HG03045 (cell line): Measurements from ENCODE around the gene ARSJ.

Experiments
- ATAC-seq: cut with Tn5 transposase; IDR thresholded peaks from one replicate; pipeline ENCODE4 v1.9.1; 2021; ENCODE audit warnings: mild to moderate bottlenecking, moderate library complexity; ENCODE audit not compliant: unreplicated experiment

ARSJ gene

DNA sequence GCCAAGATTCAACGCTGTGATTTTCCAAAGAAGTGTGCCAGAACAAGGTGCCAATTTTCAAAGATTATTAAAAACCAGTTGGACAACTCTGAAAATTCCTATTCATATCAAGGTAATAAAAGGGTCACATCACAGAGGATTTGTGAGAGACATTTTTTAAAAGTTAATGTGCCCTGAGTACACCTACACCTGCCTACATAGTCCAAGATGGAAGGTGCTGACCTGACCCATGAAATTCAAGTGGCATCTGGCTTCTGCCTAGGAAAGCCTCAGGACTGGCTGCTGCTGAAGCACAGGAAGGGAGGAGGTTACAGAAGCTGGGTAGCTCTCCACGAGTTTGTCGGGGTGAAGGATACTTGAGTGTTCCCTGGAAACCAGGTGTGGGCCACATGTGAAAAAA lies 11.4 kb upstream of the ARSJ start:
- ATAC-seq = no peak

DNA sequence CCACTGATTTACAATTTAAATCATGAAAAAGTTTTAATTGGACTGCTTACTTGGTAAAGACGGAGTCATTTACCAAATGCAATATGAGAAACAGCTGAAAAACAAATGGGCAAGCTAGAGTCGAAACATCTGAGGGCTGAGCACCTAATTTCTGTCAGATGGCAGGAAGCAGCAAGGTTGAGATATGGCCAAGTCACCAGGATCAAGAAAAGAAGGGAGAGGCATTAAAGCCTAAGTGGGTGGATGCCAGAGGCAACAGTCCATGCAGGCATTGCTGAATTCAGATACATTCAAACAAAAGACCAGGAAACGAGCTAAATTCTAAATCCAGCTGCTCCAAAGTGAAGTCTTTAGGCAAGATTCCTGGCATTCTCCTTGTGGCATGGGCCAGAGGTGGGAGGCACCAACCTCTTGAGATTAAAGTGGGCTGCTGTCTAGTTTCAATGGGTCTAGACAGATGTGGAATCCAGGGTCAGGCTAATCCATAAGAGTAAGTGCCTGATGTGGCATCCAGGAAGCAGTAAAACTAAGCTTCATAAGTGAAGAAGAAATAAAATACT lies 8.0 kb upstream of the ARSJ start:
- ATAC-seq = no peak

DNA sequence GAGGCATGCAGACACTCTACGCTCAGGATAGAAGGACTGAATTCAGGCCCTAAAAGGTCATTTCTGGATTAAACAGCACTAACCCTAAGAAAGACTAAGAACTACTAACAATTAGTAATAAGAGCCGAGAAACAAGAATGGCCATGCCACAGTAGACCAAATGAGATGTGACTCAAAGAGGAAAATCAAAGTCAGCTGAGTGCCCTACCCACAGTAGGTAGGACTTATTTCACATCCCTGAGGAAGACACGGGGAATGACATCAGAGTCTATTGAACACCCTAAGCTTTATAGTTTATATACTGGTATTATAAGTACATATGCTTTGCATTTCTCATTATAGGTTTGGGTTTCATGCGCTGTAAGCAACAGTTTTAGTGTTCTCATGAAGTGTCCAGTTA lies 2.7 kb upstream of the ARSJ start:
- no peak for ATAC-seq

DNA sequence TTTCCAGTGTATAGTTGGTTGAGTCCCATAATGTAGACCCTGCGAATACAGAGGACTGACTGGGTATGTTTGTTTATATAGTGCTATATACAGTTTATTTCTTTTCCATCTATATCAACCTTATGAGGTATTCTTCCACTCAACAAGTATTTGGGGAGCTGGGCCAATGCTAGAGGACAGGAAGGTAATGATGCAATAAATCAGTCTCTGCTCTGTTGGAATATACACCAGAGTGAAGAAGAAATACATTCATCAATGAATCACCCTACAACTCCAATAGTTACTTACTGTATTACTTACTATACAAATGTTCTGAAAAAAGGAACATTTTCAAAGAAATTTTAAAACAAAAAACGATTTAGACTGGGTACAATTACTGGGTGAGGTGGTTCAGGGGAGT lies 2.1 kb upstream of the ARSJ start:
- ATAC-seq = no peak

DNA sequence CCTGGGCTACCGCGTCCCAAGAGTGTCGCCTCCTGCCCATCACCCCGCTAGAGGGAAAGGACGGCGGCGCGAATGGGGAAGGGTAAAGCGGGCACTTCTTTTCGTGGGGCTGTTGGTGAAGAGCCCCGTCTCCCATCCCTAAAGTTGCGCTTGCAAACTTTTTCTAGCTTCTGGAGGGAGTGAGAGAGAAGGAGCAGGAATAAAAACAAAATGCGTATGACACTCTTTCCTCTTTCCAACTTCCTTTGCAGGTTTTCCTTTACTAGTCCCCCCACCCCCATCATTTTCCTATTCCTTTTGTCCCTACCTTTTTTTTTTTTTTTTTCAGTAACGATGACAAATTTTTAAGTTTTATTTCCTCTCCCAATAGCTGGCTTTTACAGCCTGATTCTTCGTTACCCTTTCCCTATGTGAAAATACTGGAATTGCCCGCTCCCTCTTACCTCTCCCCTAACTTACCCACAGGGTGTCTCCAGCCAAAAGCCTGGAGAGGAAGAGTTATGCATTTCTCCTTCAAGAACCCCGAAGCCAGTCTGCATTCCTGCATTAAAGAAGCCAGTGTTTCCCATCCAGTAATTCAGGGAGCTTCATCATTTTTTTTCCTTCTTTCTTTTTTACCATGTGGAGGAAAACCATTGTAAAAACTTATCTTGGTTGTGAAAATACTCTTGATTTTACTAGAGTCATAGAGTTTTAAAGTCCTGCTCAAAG lies 613 bp upstream of the ARSJ start:
- ATAC-seq = no peak

DNA sequence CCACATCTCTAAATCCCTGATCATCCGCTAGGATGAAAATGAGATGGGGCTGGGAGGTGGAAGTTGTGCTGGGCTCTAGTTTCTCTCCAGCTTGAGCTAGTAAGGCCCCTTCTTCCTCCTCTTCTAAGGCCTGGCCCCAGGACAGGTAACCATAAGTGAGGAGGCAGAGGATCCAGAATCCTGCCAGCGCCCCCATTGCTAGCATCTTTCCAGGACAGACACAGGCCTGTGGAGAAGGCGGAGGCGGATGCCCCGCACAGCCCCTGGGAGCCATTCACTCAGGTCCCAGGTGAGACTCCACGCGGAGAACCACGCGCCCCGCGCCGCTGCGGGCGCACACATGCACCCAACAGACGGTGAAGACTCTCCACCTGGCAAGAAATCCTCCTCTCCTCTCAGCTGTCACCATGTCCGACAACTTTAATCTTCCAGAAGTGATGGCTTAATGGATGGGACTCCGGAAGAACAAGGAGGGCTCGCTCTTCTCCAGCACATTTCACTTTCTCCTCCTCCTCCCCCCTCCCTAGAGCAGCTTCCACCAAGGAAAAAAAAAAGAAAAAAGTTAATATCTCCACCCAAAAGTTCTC lies 793 bp downstream of the ARSJ start:
- no peak for ATAC-seq

DNA sequence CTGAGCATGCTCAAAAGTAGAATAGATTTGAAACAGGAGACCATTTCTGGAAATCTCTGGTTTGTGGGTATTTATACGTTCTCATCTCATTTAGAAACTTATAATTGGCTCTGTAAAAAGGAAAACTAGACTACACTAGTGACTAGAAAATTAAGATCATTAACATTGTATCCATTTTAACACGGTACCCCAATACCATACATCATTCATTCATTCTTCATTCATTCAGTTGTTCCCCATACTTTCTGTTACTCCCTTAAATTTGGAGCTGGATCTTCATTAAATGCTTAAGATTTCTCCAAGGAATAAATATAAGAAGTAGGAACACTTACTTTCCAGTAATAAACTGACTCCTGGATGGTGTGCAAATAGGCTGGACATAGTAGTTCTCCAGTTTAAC lies 1.3 kb downstream of the ARSJ start:
- ATAC-seq = no peak

DNA sequence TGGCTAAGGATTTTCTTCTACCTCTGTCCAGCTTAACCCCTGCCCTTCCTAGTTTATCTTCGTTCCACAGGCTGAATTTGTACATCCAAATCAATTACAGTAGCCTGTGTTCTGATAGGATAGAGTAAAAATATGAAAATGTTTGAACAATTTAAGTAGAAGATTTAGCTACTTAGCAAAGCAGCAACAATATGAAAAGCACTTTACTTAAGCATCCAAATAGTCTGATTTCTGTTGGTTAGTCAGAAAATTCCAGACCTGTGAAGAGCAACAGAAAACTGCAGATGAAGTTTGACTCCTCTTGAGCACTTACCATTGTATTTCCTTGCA lies 2.0 kb downstream of the ARSJ start:
- no peak for ATAC-seq

DNA sequence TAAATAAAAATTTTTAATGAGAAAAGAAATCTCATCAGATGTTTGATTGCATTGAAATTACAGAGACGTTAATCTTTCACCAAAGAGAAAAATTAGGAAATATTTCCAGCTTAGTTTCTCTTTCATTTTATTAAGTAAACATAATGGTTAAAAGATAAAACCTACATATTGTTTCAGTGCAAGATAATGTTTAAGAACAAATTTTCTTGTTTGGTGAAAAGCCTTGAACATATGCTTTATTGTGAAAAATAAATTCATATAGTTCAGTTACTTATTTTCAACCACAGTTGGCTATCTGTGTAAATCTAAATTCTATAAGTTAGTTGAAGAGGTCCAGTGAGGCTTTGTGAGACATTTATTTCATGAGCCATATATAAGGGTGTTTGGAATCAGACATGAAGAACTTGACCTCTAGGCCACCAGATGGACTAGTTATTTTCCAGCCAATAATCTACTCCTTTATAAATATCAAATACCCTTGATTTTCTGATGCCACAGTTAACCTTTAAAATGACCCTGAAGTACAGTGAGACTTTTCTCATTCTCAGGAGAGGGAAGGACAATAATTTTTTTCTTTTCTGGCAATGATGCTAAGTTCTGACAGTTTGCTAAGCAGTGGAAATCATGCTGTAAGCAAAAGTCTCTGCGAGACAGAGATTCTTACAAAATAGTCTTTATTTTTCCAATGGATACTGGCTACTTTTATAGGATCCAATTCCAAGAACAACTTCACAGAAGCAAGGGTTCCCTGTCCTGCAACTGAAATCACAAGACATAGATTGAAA lies 2.5 kb downstream of the ARSJ start:
- ATAC-seq = no peak

DNA sequence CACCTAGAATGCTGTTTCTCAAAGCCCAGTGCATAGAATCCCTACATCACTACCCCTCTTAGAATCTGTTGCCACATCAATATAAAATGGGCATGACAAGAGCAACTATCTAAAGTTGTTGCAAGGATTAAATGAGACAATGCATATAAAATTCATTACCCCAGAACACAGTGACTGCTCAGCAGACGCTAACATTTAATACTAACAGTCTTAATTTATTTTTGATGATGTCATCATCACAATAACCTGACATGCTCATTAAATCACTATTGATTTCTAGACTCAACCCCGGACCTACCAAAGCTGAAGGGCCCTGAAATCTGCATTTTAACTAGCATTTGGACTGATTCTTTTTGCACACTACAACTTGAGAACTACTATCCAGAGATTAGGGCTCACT lies 3.9 kb downstream of the ARSJ start:
- ATAC-seq = no peak

DNA sequence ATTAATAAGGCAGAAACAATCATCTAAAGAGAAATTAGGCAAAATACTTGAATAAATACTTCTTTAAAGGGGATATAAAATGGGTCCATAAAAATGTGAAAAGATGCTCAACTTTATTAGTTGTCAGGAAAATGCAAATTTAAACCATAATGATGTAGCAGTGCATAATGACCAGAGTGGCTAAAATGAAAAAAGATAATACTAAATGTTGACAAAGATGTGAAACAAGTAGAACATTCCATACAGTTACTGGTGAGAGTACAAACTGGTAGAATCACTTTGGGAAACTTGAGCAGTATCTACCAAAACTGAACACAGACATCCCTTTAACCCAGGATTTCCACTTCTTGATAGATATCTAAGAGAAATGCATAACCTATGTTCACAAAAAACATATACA lies 5.0 kb downstream of the ARSJ start:
- ATAC-seq = no peak

DNA sequence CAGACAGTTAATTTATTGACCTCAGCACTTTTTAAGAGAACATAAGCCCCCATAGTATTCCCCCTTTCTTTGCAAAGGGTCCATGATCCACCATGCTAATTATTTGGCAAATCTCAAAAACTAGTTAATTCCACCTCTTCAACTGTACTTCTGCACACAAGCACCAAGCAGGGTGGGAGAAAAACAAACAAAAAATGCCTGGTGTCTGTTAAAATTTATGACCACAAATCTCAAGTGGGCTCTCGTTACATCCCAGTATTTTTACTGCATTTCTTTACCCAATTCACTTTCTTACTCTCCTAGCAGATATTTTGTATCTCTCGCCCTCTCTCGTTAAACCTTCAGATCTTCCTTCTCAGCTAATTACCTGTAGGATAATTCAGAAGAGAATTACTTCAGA lies 6.1 kb downstream of the ARSJ start:
- no peak for ATAC-seq

DNA sequence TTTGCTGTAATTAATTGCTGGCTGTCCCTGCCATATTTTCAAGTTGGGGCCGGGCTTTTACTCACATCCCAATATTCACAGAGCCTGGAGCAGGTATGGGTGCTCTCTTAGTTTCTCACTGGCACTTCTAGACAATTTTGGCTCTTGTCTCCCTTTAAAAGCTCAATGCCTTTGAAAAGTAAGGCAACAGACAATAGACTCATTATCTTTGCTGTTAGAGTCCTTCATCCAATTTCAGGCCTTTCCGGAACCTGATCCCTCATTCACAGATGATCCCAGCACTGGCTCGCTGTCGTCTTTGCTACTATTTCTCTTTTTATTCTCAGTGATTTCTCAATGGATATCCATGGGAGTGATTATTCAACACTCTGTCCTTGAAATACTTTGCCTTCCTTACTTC lies 6.7 kb downstream of the ARSJ start:
- no peak for ATAC-seq

DNA sequence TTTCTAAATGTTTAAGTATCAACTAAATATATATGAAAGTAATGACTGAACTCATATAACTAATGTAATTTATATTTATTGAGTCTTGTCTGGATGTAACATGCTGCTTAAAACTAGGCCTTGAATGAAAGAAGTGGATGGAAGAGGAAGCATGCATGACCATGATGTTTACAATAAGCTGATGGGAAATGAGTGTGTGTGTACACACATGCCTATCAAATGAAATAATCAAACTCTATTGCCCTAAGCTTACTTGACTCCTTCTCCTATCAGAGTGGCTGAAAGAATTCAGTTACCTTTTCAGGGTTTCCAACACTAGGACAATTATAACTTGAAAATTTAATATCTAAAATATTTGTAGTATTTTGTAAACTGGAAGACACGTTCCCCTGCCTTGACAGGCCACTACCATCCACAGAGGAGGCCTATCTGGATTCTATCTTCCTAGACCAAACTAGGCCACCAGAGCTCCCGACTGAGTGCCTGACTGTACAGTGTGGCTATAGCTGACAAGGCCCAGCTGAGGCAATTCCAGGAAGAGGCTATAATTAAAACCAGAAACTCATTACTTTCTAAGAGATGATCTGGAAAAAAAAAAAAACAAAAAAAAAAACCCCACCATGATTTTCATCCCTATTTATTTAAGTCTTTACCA lies 7.6 kb downstream of the ARSJ start:
- no peak for ATAC-seq

DNA sequence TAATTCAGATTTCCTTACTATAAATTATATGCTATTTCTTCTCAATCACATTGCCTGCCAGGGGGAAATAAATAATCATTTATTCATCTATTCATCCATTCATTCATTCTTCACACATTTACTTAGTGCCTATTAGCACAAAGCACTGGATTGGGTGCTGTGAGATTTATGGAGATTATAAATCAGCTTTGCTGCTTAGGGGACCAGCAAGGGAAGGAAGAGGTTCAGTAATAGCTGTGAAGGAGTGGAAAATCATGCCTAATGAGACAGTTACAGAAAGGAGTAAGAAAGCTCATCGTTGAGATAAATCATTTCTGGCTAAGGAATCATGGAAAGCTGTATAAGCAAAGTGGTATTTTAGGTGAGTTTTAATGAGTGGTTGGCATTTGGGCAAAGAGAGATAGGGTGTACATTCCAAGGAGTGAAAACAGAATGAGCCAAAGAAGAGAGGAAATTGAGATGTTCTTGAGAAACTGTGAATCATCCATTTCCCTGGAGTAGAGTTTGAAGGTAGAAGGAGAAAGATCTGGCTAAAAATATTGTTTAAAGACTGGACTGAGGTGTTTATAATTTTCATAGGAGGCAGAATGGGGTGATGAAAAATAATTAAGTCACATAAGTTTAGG lies 9.6 kb downstream of the ARSJ start:
- ATAC-seq = no peak

DNA sequence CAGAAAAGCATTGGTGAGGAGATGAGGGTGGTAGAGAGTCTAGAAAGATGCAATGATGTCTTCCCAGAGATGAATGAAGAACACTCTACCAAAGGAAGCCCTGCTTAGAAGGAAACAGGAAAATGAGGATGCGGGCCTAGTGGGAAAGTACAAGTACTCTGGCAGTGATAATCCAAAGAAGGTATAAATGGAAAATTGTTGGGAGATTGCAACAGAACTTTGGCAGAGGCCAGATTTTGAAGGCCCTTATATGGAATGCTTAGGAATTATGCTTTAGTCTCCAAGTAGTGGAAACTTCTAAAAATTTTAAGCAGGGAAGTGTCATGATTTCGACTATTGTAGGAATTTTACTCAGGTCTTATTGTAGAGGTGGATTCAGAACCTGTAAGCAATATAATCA lies 11.0 kb downstream of the ARSJ start:
- ATAC-seq = no peak

DNA sequence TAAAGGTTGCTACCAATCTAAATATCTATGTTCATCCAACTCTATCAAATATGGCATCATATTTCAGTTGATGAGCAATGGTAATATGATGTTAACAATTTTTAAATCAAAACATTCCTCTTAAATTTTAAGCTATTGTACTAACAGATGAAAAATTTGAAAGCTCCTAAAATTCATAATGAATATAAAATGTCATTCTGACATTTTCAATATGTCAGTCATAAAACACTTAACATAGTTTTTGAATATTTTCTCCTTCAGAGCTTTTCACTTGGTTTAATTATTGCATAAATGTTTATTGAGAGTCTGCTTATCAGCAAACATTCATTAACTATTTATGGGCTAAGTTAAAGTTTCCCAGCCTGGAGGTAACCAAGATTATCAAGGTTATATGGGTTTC lies 11.8 kb downstream of the ARSJ start:
- ATAC-seq = no peak

DNA sequence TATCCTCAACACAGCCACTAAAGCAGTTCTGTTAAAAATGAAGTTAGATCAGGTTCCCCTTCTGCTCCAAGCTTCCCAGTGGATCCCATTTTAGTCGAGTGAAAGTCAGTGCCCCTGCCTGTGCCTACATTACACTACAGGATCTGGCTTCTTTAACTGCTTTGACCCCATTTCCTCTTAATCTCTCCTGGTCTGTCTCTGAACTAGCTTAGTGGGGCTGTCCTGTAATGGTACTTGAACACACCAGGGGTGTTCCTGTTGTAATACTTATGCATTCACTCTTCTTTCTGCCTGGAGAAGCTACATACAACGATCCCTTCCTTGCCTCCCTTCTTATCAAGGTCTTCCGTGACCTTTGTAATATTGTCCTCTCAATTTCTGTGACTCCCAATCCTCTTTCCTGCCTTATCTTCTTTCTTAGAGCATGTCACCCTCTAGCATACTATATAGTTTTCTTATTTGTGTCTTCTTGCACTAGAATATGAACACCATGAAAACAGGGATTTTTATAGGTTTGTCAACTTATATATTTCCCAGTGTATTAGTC lies 16.7 kb downstream of the ARSJ start:
- no peak for ATAC-seq

DNA sequence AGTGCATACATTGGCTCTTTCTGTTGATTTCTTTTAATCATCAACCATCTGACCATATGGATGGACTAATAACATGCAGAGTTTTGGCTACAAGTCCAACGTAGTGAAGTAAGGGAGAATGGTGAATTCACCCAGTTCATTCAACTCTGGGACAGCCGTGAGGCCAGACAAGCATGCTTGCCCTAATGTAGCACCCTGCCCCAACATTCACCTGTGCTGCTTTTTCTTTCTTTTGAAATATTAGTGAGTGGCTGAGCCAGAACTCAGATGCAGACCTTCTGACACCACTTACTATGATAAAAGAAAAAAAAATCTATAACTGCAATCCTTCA lies 17.5 kb downstream of the ARSJ start:
- ATAC-seq = no peak

DNA sequence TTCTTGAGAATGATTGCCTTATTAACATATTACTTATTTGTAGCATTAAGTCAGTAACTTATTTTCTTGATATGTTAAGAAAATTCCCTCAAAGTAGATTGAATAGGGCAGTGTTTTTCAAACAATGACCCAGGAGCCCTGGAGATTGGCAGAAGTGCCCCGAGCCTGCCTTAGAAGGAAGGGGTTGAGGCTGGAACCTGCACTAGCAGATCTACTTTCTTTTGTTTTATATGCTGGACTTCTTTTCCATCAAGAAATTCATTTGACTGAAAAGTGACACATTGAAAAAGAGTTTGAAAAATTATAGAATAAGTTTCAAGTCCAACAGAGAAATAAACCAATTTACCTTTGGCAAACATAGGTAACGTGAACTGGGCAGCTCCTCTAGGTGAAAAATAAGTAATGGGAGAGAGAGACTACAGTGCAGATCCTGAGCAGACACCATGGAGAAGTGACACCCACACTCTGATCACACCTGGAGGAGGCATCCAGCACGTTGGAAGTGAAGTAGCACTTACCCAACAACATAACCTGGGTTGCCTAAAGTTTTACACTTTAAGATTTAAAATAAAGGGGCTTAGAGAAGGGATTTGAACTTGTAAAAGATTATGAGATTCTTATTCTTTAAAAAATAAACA lies 18.6 kb downstream of the ARSJ start:
- no peak for ATAC-seq

DNA sequence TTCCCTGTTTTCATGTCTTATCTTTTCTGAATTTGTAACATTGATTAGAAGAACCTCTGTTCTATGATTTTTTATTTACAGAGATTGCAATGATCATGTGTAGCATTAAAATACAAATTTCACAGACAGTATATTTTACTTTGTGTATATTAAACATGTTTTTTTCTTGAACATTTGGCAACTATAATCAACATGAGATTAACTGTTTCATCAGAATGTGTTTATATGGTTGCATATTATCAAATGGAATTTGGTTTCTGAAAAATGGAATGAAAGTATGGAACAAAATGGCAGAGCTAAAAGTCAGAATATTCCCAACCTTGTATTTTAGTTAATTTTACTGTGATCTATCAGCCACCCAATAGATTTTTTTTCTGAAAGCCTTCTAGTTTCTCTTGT lies 19.9 kb downstream of the ARSJ start:
- no peak for ATAC-seq
